Measurements from ENCODE around the gene SOX5. TPM values are rescaled to one million over a fixed set of nuclear protein-coding genes. Genes with fewer than 3 reads are reported as not detected.
"Not testable (repeated sequence)": the region's sequence is repeated elsewhere in the genome, so short reads cannot be mapped to it uniquely, and the experiment has no call there.

The SOX5 gene
- total RNA-seq, 4 donors from 2014 or later: 1.3 to 9.6 (median 3.3) TPM

GRCh38 chr12:23510484-23510883 lies 439.0 kb downstream of the SOX5 start:
- no peaks in the 10 kb centered on the region for H3K36me3 ChIP-seq
- no peaks in the 10 kb centered on the region for H3K27me3 ChIP-seq
- no peaks in the 10 kb centered on the region for H3K4me1 ChIP-seq
- DNase-seq (no peak), ATAC-seq (no peak)
- no peak for TF ChIP-seq CTCF (IDR thresholded peaks at IDR 0.05 in 4 of 5, conservative IDR thresholded peaks at IDR 0.05 in 1 of 5)
- TF ChIP-seq POLR2A (IDR thresholded peaks at IDR 0.05): no peak
- no peak overlapping the region for H3K27ac ChIP-seq
- no peaks in the 10 kb centered on the region for H3K9me3 ChIP-seq
- H3K4me3 ChIP-seq: no peak overlapping the region
- in situ Hi-C loops (cut with MboI; ENCODE audit: low sequenced_read_pairs in 4 of 4): no loop called here
- intact Hi-C loops (cut with DNase I; ENCODE audit: low total_unique reads): no loop called here

- ATAC-seq; H3K27me3 ChIP-seq; H3K4me1 ChIP-seq; H3K4me3 ChIP-seq; in situ Hi-C loops (cut with MboI; ENCODE audit: low sequenced_read_pairs in 4 of 4); intact Hi-C loops (cut with DNase I; ENCODE audit: low total_unique reads); H3K9me3 ChIP-seq; H3K36me3 ChIP-seq; DNase-seq; H3K27ac ChIP-seq: not testable (repeated sequence)
Measured at GRCh38 chr12:23509832-23510231, 439.6 kb downstream of the SOX5 start.

- ATAC-seq; DNase-seq; H3K4me3 ChIP-seq; H3K9me3 ChIP-seq; intact Hi-C loops (cut with DNase I; ENCODE audit: low total_unique reads); H3K36me3 ChIP-seq; H3K4me1 ChIP-seq; H3K27me3 ChIP-seq; H3K27ac ChIP-seq; in situ Hi-C loops (cut with MboI; ENCODE audit: low sequenced_read_pairs in 4 of 4): not testable (repeated sequence)
Measured at GRCh38 chr12:23507785-23508184, 441.7 kb downstream of the SOX5 start.

- H3K36me3 ChIP-seq; H3K27me3 ChIP-seq; H3K4me1 ChIP-seq; H3K4me3 ChIP-seq; DNase-seq; ATAC-seq; intact Hi-C loops (cut with DNase I; ENCODE audit: low total_unique reads); in situ Hi-C loops (cut with MboI; ENCODE audit: low sequenced_read_pairs in 4 of 4); H3K27ac ChIP-seq; H3K9me3 ChIP-seq: not testable (repeated sequence)
Measured at GRCh38 chr12:23505736-23506135, 443.7 kb downstream of the SOX5 start.

GRCh38 chr12:23504641-23505399 lies 444.6 kb downstream of the SOX5 start:
- Histone ChIP-seq H3K4me3 (no peak overlapping the region), H3K4me1 (no peaks in the 10 kb centered on the region), H3K27me3 (no peaks in the 10 kb centered on the region), H3K36me3 (no peaks in the 10 kb centered on the region), H3K9me3 (no peaks in the 10 kb centered on the region), H3K27ac (no peak overlapping the region)
- TF ChIP-seq CTCF (IDR thresholded peaks at IDR 0.05 in 4 of 5, conservative IDR thresholded peaks at IDR 0.05 in 1 of 5): no peak
- DNase-seq: no peak
- intact Hi-C loops (cut with DNase I; ENCODE audit: low total_unique reads): no loop called here
- ATAC-seq: no peak
- in situ Hi-C loops (cut with MboI; ENCODE audit: low sequenced_read_pairs in 4 of 4): no loop called here

GRCh38 chr12:23504043-23504442 lies 445.4 kb downstream of the SOX5 start:
- DNase-seq (no peak), ATAC-seq (no peak)
- H3K4me3 ChIP-seq: no peak overlapping the region
- no peak overlapping the region for H3K27ac ChIP-seq
- intact Hi-C loops (cut with DNase I; ENCODE audit: low total_unique reads): no loop called here
- H3K36me3 ChIP-seq: no peaks in the 10 kb centered on the region
- no peaks in the 10 kb centered on the region for H3K9me3 ChIP-seq
- H3K27me3 ChIP-seq: no peaks in the 10 kb centered on the region
- no peaks in the 10 kb centered on the region for H3K4me1 ChIP-seq
- no peak for TF ChIP-seq POLR2A (IDR thresholded peaks at IDR 0.05)
- no peak for TF ChIP-seq CTCF (IDR thresholded peaks at IDR 0.05 in 4 of 5, conservative IDR thresholded peaks at IDR 0.05 in 1 of 5)
- in situ Hi-C loops (cut with MboI; ENCODE audit: low sequenced_read_pairs in 4 of 4): no loop called here

Measured in gastrocnemius medialis (tissue), 4 donors.